Neutrophil (primary cell): ENCODE results near the gene FANCL.
"Not testable (repeated sequence)": the region's sequence is repeated elsewhere in the genome, so short reads cannot be mapped to it uniquely, and the experiment has no call there.

Experiments
- H3K27ac ChIP-seq: fragments of 200-600 bp; sonication (generic); 2 replicates; pipeline ENCODE4 v1.5.1; 2016; ENCODE audit warnings: mild to moderate bottlenecking, moderate library complexity
- H3K27me3 ChIP-seq: fragments of 200-600 bp; sonication (generic); 2 replicates; pipeline ENCODE4 v1.6.0; 2016; ENCODE audit warnings: mild to moderate bottlenecking
- H3K36me3 ChIP-seq: fragments of 200-600 bp; sonication (generic); 2 replicates; pipeline ENCODE4 v1.5.1; 2017
- H3K4me1 ChIP-seq, 2 experiments: fragments of 200-600 bp in 1 of 2; sonication (generic) in 1 of 2; 1 replicate in 1 of 2; 2 replicates in 1 of 2; pipeline versions ENCODE4 v1.5.1 to v1.6.1; 2013 to 2016; ENCODE audit warnings: low read depth in 1 of 2, low read length in 1 of 2, mild to moderate bottlenecking in 1 of 2, moderate library complexity in 1 of 2; ENCODE audit not compliant: control insufficient read depth in 1 of 2, insufficient read depth in 1 of 2
- H3K4me3 ChIP-seq, 2 experiments: fragments of 200-600 bp in 1 of 2; sonication (generic) in 1 of 2; 1 replicate in 1 of 2; 2 replicates in 1 of 2; pipeline ENCODE4 v1.5.1; 2013 to 2016; ENCODE audit warnings: low read depth in 1 of 2, low read length in 1 of 2, mild to moderate bottlenecking in 1 of 2, moderate library complexity in 1 of 2
- H3K9me3 ChIP-seq: fragments of 200-600 bp; sonication (generic); 2 replicates; pipeline ENCODE4 v1.5.1; 2016
- TF ChIP-seq, protein P1 (sequence below): fragments of 200-600 bp; sonication (generic); IDR thresholded peaks from 2 replicates; pipeline ENCODE4 v1.5.1; 2016; ENCODE audit warnings: antibody characterized with exemption

The FANCL gene

DNA sequence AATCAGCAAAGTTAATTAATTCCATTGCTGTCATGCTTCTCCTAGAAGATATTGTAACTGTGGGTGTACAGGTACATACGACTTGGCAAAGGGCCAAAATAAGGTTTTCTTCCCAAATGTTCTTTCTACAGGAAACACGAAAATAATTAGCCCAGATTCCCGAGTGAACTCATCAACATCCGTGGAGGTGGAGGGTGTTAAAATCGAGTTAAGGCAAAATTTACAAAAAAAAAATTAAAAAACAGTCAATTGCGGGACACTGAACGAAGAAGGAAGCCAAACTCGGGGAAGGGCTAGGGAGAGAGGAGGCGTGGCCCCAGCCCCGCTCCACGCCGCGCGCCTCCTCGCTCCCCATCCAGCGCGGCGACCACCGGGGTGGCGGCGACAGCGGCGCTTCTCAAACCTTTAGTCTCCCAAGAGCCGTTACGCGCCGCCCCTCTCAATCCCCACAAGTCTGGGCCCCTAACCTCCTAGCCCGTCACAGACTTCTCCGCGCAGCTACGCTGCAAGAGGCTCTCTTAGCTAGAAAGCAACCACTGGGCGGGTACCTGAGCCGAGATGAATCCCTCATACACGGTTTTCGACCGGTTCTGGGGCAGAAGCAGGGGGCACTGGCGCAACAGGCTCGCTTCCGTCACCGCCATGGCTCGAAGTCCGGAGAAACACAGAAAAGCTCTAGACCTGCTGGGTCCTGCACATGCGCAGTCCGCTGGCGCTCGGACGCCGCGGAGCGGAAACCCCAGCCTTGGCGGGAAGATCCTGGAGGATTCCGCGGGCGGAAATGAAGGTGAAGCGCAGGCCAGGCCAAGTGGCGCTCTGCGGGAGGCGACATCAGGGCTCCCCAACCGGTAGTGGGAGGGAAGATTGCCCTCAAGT is at the start of gene FANCL:
Gene FANCL (minus strand): TSS at position 656 of the 876 bp plus-strand sequence. CDS start 12 bp downstream, at position 644.
- no peaks in the 10 kb centered on the region for H3K36me3 ChIP-seq
- TF ChIP-seq, protein P1, sequence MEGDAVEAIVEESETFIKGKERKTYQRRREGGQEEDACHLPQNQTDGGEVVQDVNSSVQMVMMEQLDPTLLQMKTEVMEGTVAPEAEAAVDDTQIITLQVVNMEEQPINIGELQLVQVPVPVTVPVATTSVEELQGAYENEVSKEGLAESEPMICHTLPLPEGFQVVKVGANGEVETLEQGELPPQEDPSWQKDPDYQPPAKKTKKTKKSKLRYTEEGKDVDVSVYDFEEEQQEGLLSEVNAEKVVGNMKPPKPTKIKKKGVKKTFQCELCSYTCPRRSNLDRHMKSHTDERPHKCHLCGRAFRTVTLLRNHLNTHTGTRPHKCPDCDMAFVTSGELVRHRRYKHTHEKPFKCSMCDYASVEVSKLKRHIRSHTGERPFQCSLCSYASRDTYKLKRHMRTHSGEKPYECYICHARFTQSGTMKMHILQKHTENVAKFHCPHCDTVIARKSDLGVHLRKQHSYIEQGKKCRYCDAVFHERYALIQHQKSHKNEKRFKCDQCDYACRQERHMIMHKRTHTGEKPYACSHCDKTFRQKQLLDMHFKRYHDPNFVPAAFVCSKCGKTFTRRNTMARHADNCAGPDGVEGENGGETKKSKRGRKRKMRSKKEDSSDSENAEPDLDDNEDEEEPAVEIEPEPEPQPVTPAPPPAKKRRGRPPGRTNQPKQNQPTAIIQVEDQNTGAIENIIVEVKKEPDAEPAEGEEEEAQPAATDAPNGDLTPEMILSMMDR, result no peak
- peak within 1 kb of the TSS; percentile 49 for H3K27ac ChIP-seq
- H3K4me3 ChIP-seq, result peak within 1 kb of the TSS; percentile 67 to 73
- H3K9me3 ChIP-seq, result no peaks in the 10 kb centered on the region
- H3K4me1 ChIP-seq, result peaks cover 4 to 12% of the 10 kb centered on the region in 2 experiments
- H3K27me3 ChIP-seq, result no peaks in the 10 kb centered on the region

DNA sequence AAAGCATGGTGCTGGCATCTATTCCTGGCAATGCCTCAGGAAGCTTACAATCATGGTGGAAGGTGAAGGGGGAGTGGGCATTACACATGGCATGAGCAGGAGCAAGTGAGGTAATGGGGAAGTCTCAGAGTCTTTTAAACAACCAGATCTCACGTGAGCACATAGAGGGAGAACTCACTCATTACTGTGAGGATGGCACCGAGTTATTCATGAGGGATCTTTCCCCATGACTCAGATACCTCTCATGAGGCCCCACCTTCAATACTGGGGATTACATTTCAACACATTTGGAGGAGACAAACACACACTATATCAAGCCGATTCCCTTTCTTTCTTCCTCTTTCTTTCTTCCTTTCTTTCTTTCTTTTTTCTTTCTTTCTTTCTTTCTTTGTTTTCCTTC is 47.9 kb upstream of the FANCL start:
- no peaks in the 10 kb centered on the region for H3K36me3 ChIP-seq
- H3K4me3 ChIP-seq, result no peak overlapping the region
- no peak overlapping the region for H3K27ac ChIP-seq
- H3K4me1 ChIP-seq, result no peaks in the 10 kb centered on the region
- H3K27me3 ChIP-seq, result no peaks in the 10 kb centered on the region
- no peaks in the 10 kb centered on the region for H3K9me3 ChIP-seq
- TF ChIP-seq, protein P1, result no peak

DNA sequence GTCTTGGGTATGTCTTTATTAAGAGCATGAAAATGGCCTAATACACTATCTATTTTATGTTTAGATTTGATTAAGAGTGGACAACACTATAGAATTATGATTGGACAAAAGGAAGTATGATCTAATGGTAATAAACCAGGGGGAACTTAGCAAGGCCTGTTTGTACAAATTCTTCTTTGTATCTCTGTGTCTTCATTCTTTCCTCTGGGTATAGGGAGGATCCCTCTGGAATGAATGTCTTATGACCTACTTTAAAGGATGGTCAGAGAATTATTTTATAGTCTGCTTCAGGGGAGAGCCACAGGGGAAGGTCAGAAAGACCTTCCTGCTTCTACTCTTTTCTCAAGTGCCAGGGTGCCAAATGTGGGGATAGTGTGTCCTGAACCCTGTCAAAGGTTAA is 42.8 kb upstream of the FANCL start:
- Histone ChIP-seq H3K36me3 (no peaks in the 10 kb centered on the region), H3K9me3 (no peaks in the 10 kb centered on the region), H3K4me1 (no peaks in the 10 kb centered on the region), H3K27ac (no peak overlapping the region), H3K4me3 (no peak overlapping the region), H3K27me3 (no peaks in the 10 kb centered on the region)
- TF ChIP-seq, protein P1, result no peak

DNA sequence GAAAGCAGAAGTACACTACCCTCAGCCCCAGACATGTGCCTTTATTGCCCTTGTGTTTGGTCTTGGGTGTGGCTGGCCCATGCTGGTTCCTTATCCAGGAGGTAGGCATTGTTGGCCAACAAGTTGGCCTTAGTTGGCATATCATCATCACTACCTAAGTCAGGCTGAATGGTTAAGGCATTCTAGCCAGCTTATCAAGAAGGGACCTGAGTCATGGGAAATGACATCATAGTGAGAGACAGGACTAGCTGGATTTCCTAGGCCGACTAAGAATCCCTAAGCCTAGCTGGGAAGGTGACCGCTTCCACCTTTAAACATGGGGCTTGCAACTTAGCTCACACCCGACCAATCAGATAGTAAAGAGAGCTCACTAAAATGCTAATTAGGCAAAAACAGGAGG is 34.0 kb upstream of the FANCL start:
- not testable (repeated sequence) for H3K27ac ChIP-seq, H3K9me3 ChIP-seq, H3K36me3 ChIP-seq, H3K4me1 ChIP-seq, H3K27me3 ChIP-seq, H3K4me3 ChIP-seq

DNA sequence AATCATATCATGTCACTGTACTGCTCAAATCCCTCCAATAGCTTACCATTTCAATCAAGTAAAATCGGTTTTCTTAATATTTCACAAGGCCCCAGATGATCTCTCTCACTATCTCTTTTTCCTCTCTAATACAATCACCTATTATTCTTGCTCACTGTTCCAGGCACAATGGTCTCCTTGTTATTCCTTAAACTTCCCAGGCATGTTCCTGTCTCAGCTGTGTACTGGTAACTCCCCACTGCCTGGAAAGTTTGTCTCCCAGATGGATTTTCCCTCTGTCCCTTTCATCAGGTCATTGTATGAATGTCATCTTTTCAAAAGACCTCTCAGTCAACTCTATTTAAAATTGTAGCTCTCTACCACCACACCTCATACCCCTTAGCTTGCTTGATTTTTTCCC is 30.7 kb upstream of the FANCL start:
- no peak overlapping the region for H3K4me3 ChIP-seq
- no peak overlapping the region for H3K27ac ChIP-seq
- H3K4me1 ChIP-seq, result no peaks in the 10 kb centered on the region
- H3K27me3 ChIP-seq, result no peaks in the 10 kb centered on the region
- TF ChIP-seq, protein P1, result no peak
- H3K9me3 ChIP-seq, result no peaks in the 10 kb centered on the region
- no peaks in the 10 kb centered on the region for H3K36me3 ChIP-seq

DNA sequence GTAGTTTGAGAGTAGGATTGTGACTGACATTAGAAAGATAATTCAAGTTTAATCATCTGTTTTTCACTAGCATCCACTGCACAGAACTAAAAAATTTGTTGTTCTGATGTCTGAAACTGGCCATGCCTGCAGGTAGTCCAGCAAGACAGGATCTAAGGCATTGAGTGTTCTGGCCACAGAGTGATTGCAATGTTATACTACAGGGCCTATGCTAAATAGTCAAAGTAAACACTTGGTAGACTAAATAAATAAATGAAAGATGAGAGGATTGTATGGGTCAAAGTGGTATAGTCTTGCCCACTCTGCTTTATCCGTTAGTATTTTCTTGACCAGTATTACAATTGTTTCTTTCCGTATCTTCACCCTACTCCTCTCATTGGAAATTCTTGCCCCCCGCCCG is 27.6 kb upstream of the FANCL start:
- Histone ChIP-seq H3K4me1 (no peaks in the 10 kb centered on the region), H3K27me3 (no peaks in the 10 kb centered on the region), H3K4me3 (no peak overlapping the region), H3K36me3 (no peaks in the 10 kb centered on the region), H3K9me3 (no peaks in the 10 kb centered on the region), H3K27ac (no peak overlapping the region)
- TF ChIP-seq, protein P1, result no peak
